NCI-H446 (cell line): ENCODE results near the gene TRIM33.
"Not testable (repeated sequence)": the region's sequence is repeated elsewhere in the genome, so short reads cannot be mapped to it uniquely, and the experiment has no call there.

Experiments
- DNase-seq, 2 experiments: peaks; one replicate each; lab custom pipeline; 2025; lab: John Stamatoyannopoulos, UW

TRIM33 gene

GRCh38 chr1:114467491-114467890, 43.5 kb downstream of the TRIM33 start:
- DNase-seq, result no peak

GRCh38 chr1:114466334-114467014, 44.5 kb downstream of the TRIM33 start:
- no peak for DNase-seq

GRCh38 chr1:114462963-114463362, 48.0 kb downstream of the TRIM33 start:
- no peak for DNase-seq

GRCh38 chr1:114462341-114462740, 48.7 kb downstream of the TRIM33 start:
- DNase-seq, result peak in 1 of 2 experiments; percentile 2

GRCh38 chr1:114458237-114458777, 52.7 kb downstream of the TRIM33 start:
- no peak for DNase-seq

GRCh38 chr1:114457675-114458236, 53.2 kb downstream of the TRIM33 start:
- DNase-seq, result no peak

- DNase-seq, result no peak
Observed at GRCh38 chr1:114456586-114456985, 54.4 kb downstream of the TRIM33 start.

GRCh38 chr1:114455102-114455785, 55.8 kb downstream of the TRIM33 start:
- DNase-seq, result no peak

GRCh38 chr1:114454539-114454938, 56.5 kb downstream of the TRIM33 start:
- no peak for DNase-seq

GRCh38 chr1:114453361-114453784, 57.6 kb downstream of the TRIM33 start:
- no peak for DNase-seq

- DNase-seq, result no peak
Observed at GRCh38 chr1:114448370-114449036, 62.5 kb downstream of the TRIM33 start.

GRCh38 chr1:114446198-114446597, 64.8 kb downstream of the TRIM33 start:
- DNase-seq, result no peak

- not testable (repeated sequence) for DNase-seq
Observed at GRCh38 chr1:114443226-114443625, 67.8 kb downstream of the TRIM33 start.

- DNase-seq, result no peak
Observed at GRCh38 chr1:114441332-114441731, 69.7 kb downstream of the TRIM33 start.

GRCh38 chr1:114439369-114439768, 71.6 kb downstream of the TRIM33 start:
- no peak for DNase-seq

GRCh38 chr1:114437812-114438211, 73.2 kb downstream of the TRIM33 start:
- no peak for DNase-seq

GRCh38 chr1:114436799-114437198, 74.2 kb downstream of the TRIM33 start:
- no peak for DNase-seq

GRCh38 chr1:114435088-114435715, 75.8 kb downstream of the TRIM33 start:
- DNase-seq, result no peak

GRCh38 chr1:114431026-114431425, 80.0 kb downstream of the TRIM33 start:
- no peak for DNase-seq

- peak; percentile 6 to 42 for DNase-seq
Observed at GRCh38 chr1:114428083-114428754, 82.8 kb downstream of the TRIM33 start.

GRCh38 chr1:114427612-114428011, 83.4 kb downstream of the TRIM33 start:
- no peak for DNase-seq
